Embryonic facial prominence (tissue), 1 donor: ENCODE data around the gene RASA2.
"Not testable (repeated sequence)": the region's sequence is repeated elsewhere in the genome, so short reads cannot be mapped to it uniquely, and the experiment has no call there.

Experiments
- DNase-seq: peaks from one replicate; pipeline ENCODE4 v3.0.0-alpha.2; 2016; ENCODE audit errors: extremely low spot score

Gene RASA2

GRCh38 chr3:141456301-141456625, 30.6 kb upstream of the RASA2 start:
- no peak for DNase-seq

DNA sequence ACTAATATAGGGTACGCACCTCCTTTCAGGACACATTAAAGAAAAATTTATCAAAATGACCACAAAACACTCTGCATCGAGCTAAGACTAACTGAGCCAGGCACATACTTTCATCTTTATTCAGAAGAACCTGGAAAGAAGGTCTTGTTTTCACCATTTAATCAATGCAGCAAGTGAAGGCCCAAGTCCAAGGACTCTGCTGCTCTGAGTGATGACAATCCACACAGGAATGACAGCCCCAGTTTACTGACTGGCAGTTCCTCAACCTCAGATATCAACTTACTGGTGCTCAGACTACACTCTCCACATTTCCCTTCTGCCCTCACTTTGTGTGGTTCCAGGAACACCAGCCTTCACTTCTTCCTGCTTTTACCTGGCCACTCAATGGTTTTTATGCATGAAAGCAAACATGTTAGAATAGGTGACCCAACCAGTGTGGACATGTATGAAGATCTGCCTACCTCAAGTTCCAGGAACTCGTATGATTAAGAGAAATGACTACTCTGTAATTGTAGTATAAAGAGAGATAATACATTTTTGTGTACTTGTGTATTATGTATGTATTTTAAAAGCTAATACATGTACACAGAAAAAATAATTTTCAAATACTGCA, 29.1 kb upstream of the RASA2 start:
- DNase-seq: no peak

DNA sequence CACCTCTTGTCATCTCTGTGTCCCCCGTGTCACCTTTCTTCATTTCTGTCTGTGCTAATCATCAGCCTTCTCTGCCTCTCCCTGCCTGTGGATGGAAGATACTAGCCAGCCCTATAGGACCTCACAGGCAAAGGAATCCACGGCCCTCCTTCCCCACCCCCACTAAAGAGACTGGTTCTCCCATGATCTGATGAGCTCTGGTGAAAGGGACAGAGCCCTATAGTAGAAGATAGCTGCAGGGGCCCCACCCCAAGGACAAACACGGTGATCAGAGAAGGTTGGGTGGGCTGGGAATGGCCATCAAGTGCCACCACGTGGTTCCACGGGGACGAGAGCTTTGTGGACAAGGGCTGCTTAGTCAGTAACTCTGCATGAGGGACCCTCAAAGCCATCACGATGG, 27.8 kb upstream of the RASA2 start:
- DNase-seq: no peak

- peak; percentile 61 for DNase-seq
Observed at GRCh38 chr3:141460097-141460704, 26.6 kb upstream of the RASA2 start.

GRCh38 chr3:141462176-141462859, 24.5 kb upstream of the RASA2 start:
- DNase-seq: no peak

DNA sequence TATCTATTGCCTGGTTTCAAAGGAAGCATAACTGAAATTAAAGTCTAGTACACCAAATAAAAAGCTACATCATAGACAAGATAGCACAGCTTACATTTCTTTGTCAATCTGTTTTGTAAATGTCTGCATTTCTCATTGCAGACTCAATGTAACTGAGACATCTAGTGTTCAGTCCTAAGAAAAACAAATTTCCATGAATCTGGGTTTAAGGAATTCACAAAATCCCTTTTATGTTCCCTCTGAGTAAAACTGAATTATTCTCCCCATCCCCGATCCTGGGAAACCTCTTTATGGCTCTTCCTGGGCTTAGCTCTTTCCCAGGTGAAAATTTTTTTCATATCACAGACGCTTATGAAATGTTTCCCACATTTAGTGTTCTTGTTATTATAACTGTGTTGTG, 21.6 kb upstream of the RASA2 start:
- DNase-seq: no peak

GRCh38 chr3:141466633-141467169, 20.1 kb upstream of the RASA2 start:
- no peak for DNase-seq

DNA sequence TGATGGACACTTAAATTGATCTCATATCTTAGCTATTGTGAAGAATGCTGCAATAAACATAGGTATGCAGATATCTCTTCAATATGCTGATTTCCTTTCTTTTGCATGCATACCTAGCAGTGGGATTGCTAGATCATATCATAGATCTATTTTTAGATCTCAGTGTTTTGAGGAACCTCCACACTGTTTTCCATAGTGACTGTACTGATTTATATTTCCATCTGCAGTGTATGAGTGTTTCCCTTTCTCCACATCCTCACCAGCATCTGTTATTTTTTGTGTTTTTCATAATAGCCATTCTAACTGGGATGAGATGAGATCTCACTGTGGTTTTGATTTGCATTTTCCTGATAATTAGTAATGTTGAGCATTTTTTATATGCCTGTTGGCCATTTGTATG, 17.1 kb upstream of the RASA2 start:
- DNase-seq: no peak

DNA sequence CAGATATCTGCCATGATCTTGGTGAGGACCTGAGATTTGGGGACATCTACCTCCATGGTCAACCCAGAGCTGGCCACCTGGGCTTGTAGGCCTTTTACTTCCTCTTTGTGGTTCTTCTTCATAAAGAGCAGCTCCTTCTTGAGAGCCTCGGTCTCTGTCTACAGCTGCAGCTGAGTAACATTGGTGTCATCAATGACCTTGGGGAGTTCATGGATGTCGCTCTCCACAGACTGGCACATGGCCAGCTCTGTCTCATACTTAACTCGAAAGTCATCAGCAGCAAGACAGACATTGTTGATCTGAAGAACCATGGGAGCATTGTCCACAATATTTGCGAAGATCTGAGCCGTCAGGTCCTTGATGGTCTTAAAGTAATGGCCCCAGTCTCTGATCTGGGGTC, 15.7 kb upstream of the RASA2 start:
- no peak for DNase-seq

GRCh38 chr3:141476033-141476432, 10.8 kb upstream of the RASA2 start:
- no peak for DNase-seq

GRCh38 chr3:141477224-141477623, 9.6 kb upstream of the RASA2 start:
- no peak for DNase-seq

- DNase-seq: no peak
Observed at GRCh38 chr3:141478139-141478538, 8.7 kb upstream of the RASA2 start.

GRCh38 chr3:141478840-141479239, 8.0 kb upstream of the RASA2 start:
- DNase-seq: not testable (repeated sequence)

DNA sequence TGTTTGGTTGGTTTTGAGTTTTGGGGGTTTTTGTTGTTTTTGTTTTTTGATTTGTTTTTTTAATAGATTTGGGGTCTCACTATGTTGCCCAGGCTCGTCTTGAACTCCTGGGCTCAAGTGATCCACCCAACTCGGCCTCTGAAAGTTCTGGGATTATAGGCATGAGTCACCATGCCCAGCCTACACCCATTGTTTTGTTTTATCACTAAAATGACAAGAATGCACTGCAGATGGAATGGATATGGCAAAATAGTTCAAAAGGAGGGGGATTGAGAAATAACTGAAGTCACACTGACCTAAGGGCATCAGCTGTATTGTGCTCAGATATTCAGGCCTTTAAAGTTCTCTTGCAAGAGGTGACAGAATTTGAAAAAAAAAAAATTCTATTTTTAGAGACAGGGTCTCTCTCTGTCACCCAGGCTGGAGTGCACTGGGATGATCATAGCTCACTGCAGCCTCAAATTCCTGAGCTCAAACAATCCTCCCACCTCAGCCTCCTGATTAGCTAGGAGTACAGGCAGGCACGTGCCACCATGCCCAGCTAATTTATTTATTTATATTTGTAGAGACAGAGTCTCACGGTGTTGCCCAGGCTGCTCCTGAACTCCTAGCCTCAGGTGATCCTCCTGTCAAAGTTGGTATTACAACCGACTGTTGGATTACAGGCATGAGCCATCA, 4.4 kb upstream of the RASA2 start:
- DNase-seq: no peak

- DNase-seq: no peak
Observed at GRCh38 chr3:141484701-141485287, 2.0 kb upstream of the RASA2 start.

DNA sequence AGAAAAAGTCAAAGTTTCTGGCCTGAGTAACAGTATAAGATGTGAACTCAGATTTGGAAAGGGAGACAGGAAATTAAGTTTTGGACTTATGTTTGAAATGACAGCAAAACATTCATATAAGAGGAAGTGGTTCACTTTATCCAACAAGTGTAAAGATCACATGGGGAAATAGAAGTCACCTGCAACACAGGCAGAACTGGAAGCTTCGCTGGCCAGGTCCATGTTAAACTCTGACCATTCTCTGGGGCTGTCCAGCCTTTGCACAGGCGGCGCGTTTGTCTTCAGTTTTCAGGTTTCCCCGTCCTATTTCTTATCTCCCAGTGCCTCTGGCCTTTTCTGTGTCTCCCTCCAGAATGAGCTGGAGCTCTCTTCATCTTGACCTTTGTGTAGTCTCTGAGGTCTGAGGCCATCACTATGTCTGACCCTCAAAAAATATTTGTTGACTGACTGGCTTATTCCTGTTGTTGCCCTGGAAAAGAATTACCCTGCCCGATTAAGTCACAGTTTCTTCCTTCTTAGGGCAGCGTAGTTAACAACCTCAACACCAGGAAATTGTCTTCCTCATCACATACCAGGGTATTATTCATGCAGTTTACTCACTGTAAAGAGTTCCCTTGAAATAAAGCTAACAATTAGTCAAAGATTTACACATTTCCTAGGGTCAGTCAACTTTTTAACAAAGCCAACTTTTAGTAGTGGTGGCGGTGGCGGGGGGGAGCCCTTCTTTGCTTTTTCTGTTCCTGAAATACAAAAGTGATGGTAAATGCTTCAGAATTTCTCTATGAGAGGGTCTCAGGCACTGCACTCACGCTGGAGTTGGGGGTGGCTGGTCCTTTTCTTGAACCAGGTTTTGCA, 959 bp upstream of the RASA2 start:
- DNase-seq: no peak

- peak; percentile 25 for DNase-seq
Observed at GRCh38 chr3:141486496-141486745, 406 bp upstream of the RASA2 start.

GRCh38 chr3:141487521-141488252, 860 bp downstream of the RASA2 start:
- DNase-seq: no peak

DNA sequence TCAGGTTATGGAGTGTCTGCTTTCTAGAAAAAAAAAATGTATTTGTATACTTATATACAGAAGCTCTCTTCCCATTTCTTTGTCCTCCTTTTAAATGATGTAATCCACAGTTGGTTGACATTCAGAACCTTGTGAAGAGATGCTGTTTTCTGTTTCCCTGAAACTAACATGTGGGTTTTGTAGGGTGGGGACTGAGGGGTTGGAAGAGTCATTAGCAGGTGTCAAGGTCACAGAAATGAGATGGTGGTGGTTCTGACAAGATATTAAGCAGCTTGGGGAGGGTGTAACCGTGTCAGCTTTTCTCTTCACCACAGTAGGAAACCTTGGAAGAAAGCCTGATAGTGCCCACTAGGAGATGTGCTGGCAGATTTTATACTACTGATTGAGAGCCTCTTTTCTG, 2.4 kb downstream of the RASA2 start:
- no peak for DNase-seq

DNA sequence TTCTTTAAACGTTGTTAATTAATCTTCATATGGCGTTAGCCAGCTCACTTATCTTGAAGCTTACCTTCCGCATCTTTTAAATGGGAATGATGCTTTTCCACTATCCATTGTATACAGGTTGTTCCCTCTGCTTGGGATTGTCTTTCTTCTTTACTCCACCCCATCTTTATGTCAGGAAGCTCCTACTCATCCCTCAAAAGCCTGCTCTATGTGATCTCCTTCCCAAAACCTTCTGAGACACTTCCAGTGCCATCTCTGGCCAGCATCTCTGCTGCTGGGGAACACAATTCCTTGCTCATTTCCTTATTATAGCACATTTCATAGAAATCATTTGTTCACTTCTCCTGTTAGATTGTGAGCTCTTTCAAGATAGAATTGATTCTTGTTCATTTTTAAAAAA, 4.3 kb downstream of the RASA2 start:
- no peak for DNase-seq

DNA sequence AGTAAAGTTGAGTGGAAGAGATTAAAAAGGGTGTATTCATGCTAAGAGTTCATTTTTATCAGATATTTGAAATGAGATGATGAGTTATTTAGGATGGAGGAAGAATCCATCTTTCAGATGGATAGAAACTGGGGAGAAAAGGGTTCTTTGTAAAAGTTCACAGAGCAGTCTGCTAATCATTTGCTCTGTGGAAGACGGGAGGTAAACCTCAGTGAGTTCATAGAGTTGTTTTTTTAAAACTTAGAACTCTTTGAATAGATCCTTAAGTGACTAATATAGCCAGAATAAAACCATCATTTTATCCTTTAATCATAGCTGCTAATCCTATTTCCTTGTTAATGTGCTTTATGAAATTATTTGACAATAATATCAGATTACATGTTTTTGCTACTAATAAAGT, 5.1 kb downstream of the RASA2 start:
- DNase-seq: no peak
